ENCODE data around the gene RNF223.
"Not testable (repeated sequence)": the region's sequence is repeated elsewhere in the genome, so short reads cannot be mapped to it uniquely, and the experiment has no call there.

RNF223 gene

DNA sequence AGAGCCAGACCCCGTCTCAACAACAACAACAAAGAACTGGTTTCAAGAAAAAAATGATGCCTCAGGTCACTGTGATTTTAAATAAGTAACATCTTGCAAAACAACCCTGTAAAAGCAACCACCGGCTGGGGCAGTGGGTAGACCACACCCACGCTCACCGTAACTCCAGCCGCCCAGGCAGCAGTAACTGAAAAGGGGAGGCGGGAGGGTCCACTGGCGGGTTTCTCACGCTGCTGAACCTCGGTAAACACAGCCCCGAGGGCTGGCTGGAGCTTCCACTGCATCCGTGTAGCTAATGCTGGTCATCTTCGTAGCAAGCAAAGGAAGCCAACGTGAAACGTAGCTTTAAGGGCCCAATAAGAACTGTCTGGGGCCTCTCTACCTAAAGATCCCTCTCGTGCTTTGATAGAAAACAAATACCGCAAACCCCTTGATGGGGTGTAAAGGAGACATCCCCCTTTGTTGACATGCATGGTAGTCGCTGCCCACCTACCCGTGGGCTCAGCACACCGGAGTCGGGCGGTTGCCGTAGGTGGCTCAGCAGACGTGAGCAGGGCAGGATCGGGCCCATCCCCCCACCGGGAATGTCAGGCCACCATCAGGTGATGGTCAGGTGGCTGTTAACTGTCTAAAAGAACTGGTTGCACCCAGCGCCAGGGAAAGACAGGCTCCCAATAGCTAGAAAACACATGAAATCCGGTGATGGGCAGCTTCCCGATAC is 37.6 kb upstream of the RNF223 start:
- intact Hi-C loops (cut with DNase I): no loop called here
- DNase-seq: peak in 4 of 10 donors; percentile 24 to 52 (median 42)

GRCh38 chr1:1110561-1110971 is 36.5 kb upstream of the RNF223 start:
- intact Hi-C loops (cut with DNase I): no loop called here
- peak in 5 of 10 donors; percentile 17 to 86 (median 81) for DNase-seq

DNA sequence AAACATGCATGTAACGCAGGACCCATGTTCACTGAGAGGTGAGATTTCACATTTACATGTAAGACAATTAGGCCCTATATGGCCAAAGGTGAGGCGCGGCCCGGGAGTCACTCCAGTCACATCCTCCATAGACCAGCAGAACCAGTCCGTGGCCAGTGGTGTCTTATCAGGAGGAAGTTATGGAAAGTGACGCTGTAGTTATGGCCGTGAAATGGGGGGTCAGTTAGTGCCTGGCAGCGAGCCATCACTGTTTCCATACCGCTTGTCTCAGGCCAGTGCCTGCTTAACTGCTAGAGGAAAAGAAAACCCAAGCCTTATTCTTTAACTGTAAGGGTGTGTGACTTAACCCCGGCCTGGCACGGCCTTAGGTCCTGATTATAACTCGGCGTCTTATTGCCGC is 35.6 kb upstream of the RNF223 start:
- peak in 4 of 10 donors; percentile 17 to 75 (median 54) for DNase-seq
- intact Hi-C loops (cut with DNase I): no loop called here

GRCh38 chr1:1106510-1107221 is 32.6 kb upstream of the RNF223 start:
- intact Hi-C loops (cut with DNase I): no loop called here
- DNase-seq: peak in 4 of 10 donors; percentile 19 to 81 (median 50)

DNA sequence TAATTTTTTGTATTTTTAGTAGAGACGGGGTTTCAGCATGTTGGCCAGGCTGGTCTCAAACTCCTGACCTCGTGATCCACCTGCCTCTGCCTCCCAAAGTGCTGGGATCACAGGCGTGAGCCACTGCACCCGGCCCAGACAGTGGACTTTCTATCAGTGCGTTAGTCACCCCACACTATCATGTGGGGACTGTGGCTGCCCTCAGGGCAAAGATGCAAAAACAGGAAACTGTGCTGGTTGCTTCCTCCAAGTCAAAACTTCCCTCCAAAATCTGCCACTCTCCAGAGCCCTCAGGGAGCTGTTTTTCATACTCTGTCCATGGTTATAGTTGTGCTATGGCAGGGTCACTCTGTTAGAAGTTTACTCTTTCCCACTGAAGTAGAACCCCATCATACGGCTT is 30.0 kb upstream of the RNF223 start:
- intact Hi-C loops (cut with DNase I): not testable (repeated sequence)
- peak in 2 of 10 donors; percentile 23 to 56 for DNase-seq

DNA sequence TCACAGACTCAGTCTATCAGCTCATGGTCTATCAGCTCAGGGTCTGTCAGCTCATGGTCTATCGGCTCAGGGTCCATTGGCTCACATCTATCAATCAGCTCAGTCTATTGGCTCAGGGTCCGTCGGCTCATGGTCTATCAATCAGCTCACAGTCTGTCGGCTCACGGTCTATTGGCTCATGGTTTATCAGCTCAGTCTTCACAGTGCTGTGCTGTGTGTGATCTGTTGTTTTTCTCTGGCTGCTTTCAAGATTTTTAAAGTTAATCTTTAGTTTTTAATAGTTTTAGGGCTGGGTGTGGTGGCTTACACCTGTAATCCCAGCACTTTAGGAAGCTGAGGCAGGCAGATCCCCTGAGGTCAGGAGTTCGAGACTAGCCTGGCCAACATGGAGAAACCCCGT is 27.4 kb upstream of the RNF223 start:
- DNase-seq: peak in 1 of 10 donors; percentile 3
- intact Hi-C loops (cut with DNase I): no loop called here

DNA sequence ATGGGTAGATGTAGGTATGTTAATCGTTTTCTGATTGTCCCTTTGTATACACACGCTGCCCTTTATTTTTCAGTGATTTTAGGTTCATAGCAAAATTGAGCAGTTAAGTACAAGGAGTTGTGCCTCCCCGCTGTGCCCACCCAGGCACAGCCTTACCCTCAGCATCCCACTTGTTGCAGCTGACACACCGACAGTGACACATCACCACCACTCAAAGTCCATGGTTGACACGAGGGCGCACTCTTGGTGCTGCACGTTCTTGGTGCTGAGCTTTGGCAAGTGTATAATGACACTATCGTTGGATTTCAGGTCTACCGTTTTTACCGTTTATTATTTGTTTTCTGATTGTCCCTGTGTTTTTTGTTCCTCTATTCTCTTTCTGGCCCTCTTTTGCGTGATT is 26.2 kb upstream of the RNF223 start:
- peak in 3 of 10 donors; percentile 18 to 64 (median 43) for DNase-seq
- intact Hi-C loops (cut with DNase I): no loop called here

DNA sequence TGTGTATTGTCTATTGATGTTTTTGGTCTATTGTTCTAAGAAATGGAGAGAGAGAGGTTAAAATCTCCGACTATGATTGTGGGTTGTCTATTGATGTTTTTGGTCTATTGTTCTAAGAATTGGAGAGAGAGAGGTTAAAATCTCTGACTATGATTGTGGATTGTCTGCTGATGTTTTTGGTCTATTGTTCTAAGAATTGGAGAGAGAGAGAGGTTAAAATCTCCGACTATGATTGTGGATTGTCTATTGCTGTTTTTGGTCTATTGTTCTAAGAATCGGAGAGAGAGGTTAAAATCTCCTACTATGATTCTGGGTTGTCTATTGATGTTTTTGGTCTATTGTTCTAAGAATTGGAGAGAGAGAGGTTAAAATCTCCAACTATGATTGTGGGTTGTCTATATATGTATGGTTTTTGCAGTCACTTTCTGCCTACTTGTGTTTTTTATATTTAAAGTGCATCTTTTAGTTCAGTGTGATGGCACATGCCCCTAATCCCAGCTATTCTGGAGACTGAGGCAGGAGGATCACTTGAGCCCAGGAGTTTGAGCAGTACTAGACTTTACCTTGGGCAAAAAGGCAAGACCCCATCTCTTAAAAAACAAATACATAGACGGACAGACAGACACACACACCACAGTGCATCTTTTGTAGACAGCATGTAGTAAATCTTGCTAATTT is 25.5 kb upstream of the RNF223 start:
- intact Hi-C loops (cut with DNase I): no loop called here
- DNase-seq: no peak

- intact Hi-C loops (cut with DNase I): no loop called here
- DNase-seq: peak in 2 of 10 donors; percentile 17 to 27
Measured at GRCh38 chr1:1098681-1099421, 24.7 kb upstream of the RNF223 start.

- peak in 1 of 10 donors; percentile 16 for DNase-seq
- intact Hi-C loops (cut with DNase I): not testable (repeated sequence)
Measured at GRCh38 chr1:1096136-1096535, 22.0 kb upstream of the RNF223 start.

DNA sequence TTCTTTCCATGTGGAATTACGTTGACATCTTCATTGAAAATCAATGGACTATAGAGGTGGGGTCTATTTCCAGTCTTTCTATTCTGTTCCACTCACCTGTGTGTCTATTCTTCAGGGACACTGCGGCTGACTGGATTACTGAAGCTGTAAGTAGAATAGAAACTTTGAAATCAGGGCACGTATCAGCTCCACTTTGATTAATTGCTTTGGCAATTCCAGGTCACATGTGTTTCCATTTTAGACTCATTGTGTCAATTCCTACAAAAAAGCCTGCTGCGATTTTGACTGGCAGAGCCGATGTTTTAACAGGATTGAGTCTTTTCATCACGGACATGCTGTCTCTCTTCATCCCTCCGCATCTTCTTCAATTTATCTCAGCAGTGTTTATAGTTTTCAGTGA is 20.9 kb upstream of the RNF223 start:
- no peak for DNase-seq

GRCh38 chr1:1093610-1093943 is 19.5 kb upstream of the RNF223 start:
- DNase-seq: peak in 2 of 10 donors; percentile 42 to 66
- intact Hi-C loops (cut with DNase I): no loop called here

More for the DNA sequence above, 20.9 kb upstream of the RNF223 start:
- intact Hi-C loops (cut with DNase I): no loop called here

DNA sequence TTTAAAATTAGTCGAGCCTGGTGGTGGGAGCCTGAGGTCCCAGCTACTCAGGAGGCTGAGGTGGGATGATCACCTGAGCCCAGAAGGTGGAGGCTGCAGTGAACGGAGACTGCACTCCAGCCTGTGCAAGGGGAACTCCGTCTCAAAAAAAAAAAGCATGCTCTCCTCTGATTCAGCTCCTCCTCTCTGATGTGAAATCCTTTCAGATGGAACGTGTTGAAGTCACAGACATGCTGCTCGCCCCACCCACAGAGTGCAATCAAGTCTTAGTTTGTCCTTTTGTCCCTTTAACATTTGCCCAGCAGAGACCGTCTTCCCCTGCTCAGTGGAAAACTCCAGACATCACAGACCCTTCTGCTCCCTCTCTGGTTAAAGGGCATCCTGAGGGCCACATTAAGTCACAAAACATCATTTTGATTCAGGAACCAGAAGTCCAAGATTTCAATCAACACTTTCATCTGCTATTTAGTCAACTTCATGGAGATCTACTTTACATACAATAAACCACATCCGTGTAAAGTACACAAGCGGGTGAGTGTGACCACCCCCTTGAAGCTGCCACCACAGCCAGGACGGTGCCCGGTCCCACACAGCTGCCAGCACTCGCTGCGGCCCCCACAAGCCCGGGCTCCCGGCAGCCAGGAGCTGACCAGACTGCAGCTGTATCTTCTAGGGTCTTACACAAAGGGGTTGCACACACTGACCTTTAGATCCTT is 18.9 kb upstream of the RNF223 start:
- DNase-seq: peak in 3 of 10 donors; percentile 12 to 71 (median 46)
- intact Hi-C loops (cut with DNase I): no loop called here

GRCh38 chr1:1092149-1092855 is 18.2 kb upstream of the RNF223 start:
- intact Hi-C loops (cut with DNase I): no loop called here
- DNase-seq: peak in 5 of 10 donors; percentile 7 to 77 (median 59)

- peak in 4 of 10 donors; percentile 8 to 55 (median 36) for DNase-seq
- intact Hi-C loops (cut with DNase I): no loop called here
Measured at GRCh38 chr1:1091344-1092148, 17.4 kb upstream of the RNF223 start.

GRCh38 chr1:1090424-1091343 is 16.6 kb upstream of the RNF223 start:
- intact Hi-C loops (cut with DNase I): no loop called here
- peak in 5 of 10 donors; percentile 8 to 78 (median 44) for DNase-seq

DNA sequence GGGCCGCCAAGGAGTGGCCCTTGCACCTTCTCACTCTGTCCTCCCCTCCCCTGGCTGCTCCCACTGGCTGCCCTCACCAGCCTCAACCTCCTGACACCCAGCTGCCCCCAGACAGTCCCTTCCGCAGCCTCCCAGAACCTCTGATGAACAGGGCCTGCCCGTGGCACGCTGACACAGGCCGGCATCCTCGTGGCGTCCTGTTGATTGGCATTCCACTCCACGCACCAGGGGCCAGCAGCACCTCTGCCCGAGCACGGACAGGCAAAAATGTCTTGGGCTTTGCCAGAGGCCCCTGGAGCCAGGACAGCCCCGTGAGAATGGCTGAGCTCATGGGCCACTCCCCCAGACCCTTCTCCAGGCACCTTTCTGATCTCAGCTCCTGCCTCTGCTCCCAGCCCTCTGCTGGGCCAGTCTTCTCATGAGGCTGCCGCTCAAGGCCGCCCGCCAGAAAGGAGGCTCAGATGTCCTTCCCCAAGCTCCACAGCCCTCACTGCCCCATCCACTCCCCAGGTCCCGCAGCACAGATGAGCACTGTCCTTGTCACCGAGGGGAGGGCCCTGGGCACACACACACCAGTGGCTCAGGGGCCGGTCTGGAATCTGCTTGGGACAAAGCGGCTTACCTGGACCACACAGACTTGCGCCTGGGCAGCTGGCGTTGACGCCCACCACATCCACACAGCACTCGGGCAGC is 15.8 kb upstream of the RNF223 start:
- DNase-seq: peak in 5 of 10 donors; percentile 5 to 75 (median 66)
- intact Hi-C loops (cut with DNase I): no loop called here

Data from posterior cingulate gyrus (tissue), 11 donors.